Heart left ventricle (tissue), 16 donors: ENCODE measurements around the gene TCL1A. TPM values are rescaled to one million over a fixed set of nuclear protein-coding genes. Genes with fewer than 3 reads are reported as not detected.

Experiments
- ATAC-seq, 4 donors: fragments of 200-7000 bp; cut with Tn5 transposase; one replicate each; pipeline ENCODE4 v1.9.1; 2020 to 2022; ENCODE audit warnings: moderate library complexity in 4 of 4, mild to moderate bottlenecking in 3 of 4, moderate number of reproducible peaks in 1 of 4
- DNase-seq, 5 donors: peaks; one replicate each; pipeline ENCODE4 v3.0.0-alpha.2; 2020
- H3K27ac ChIP-seq, 12 donors: fragments of 200-600 bp; sonication (generic) in 4 of 12; one replicate each; pipeline versions ENCODE4 v1.5.0 to v1.8.0; 2016 to 2022; ENCODE audit warnings: mild to moderate bottlenecking in 2 of 12
- H3K27me3 ChIP-seq, 9 donors: fragments of 200-600 bp; sonication (generic) in 2 of 9; one replicate each; pipeline versions ENCODE4 v1.5.1 to v1.8.0; 2016 to 2022; ENCODE audit warnings: mild to moderate bottlenecking in 3 of 9
- H3K36me3 ChIP-seq, 9 donors: fragments of 200-600 bp; sonication (generic) in 2 of 9; one replicate each; pipeline versions ENCODE4 v1.5.0 to v1.8.0; 2018 to 2022; ENCODE audit warnings: mild to moderate bottlenecking in 2 of 9
- H3K4me1 ChIP-seq, 12 donors: fragments of 200-600 bp; sonication (generic) in 4 of 12; one replicate each; pipeline versions ENCODE4 v1.5.0 to v1.8.0; 2016 to 2022; ENCODE audit warnings: mild to moderate bottlenecking in 3 of 12
- H3K4me3 ChIP-seq, 12 donors: fragments of 200-600 bp; sonication (generic) in 4 of 12; one replicate each; pipeline versions ENCODE4 v1.5.0 to v1.8.0; 2017 to 2022; ENCODE audit warnings: mild to moderate bottlenecking in 9 of 12, moderate library complexity in 4 of 12
- H3K9me3 ChIP-seq, 12 donors: fragments of 200-600 bp; sonication (generic) in 4 of 12; one replicate each; pipeline versions ENCODE4 v1.5.0 to v1.8.0; 2016 to 2022; ENCODE audit warnings: mild to moderate bottlenecking in 1 of 12
- CTCF ChIP-seq, 12 donors: fragments of 200-600 bp; sonication (generic) in 4 of 12; IDR thresholded peaks; one replicate each; pipeline versions ENCODE4 v1.5.0 to v1.8.0; 2018 to 2022; ENCODE audit warnings: antibody characterized with exemption in 12 of 12, mild to moderate bottlenecking in 5 of 12
- POLR2A ChIP-seq, 2 donors: fragments of 450-650 bp; IDR thresholded peaks; one replicate each; pipeline ENCODE4 v1.6.1; 2017; ENCODE audit warnings: antibody characterized with exemption in 2 of 2, mild to moderate bottlenecking in 2 of 2, moderate library complexity in 2 of 2
- WGBS, 4 donors: extraction: QIAGEN DNeasy Blood & Tissue Kit in 2 of 4; methylation state at CpG; one replicate each; pipeline versions ENCODE4 v1.1.5 to v1.1.7; 2013 to 2018; 5-methylcytosine and 5-hydroxymethylcytosine counted together
- intact Hi-C, 10 donors: fragments of 100-400 bp; cut with DNase I; formaldehyde crosslinking; loops; one replicate each; pipeline versions ENCODE4 v1.11.1 to v1.14.2; 2022
- polyA plus RNA-seq, 2 donors: library from polyadenylated mRNA; stranded (reverse); fragments of 200-250 nt; gene quantifications; one replicate each; pipeline ENCODE4 v1.2.3, GENCODE V29; 2013
- total RNA-seq, 9 donors: library from RNA; depleted of rRNA in 2 of 9; stranded (reverse); fragments of >200 nt in 2 of 9; fragmentation: NEBNext Ultra II Directional in 3 of 9; extraction: Animal tissue kit (Norgen Biotek cat#: 25700) in 3 of 9; gene quantifications; one replicate each; pipeline versions ENCODE4 v1.1.0 to v1.2.4, GENCODE V29; 2016 to 2023
- donor health status: ischemic (EF 13 %, LVEDD 7.1; RV severe dilation, severe dysfunction).
- donor health status: healthy with polysubstance abuse.
- donor health status: DM: no; HTN: yes; CAD: no.
- donor health status: DM: no; HTN: no; CAD: no.
- donor health status: ischemic (EF 25% LVEDD 6.9; RV normal size, moderate dysfunction).
- donor health status: ischemic (EF 25% LVEDD 5.7; RV mildly dilated, moderate dysfunction).
- donor health status: healthy.
- donor health status: DM: yes; HTN: yes; CAD: no.
- donor health status: ischemic (EF 35%, LVEDD 5.7; RV mildly dilated, moderate dysfunction).
- donor health status: nonischemic (EF 11% LVEDD 7.7; RV severe dilation, severe dysfunction).
- donor health status: DM: yes; HTN: yes; CAD: no.
- donor health status: PGD.
- donor health status: ischemic (EF 29% LVEDD 5.4; RV normal size, mild dysfunction).
- donor health status: nonischemic (EF 23%, LVEDD 6.1; RV moderate dilation, normal function).

The TCL1A gene
- total and polyA plus RNA-seq, 11 donors = 0.26 TPM; not detected in 10

GRCh38 chr14:95660651-95661515, 53.0 kb downstream of the TCL1A start:
- TF ChIP-seq POLR2A (IDR thresholded peaks at IDR 0.05) (no peak), CTCF (IDR thresholded peaks at IDR 0.05) (no peak)
- H3K27me3 ChIP-seq = peaks cover 0 to 38% (median 6%) of the 10 kb centered on the region in 9 donors
- DNase-seq (no peak), ATAC-seq (no peak)
- H3K36me3 ChIP-seq = no peaks in the 10 kb centered on the region
- H3K4me1 ChIP-seq = peaks cover 0 to 6% (median 0%) of the 10 kb centered on the region in 12 donors
- H3K27ac ChIP-seq = no peak overlapping the region
- WGBS, 4 donors = 27 to 35% (median 33%) methylated on average over 13 of the region's 13 CpGs
- intact Hi-C loops = no loop called here
- no peaks in the 10 kb centered on the region for H3K9me3 ChIP-seq
- no peak overlapping the region for H3K4me3 ChIP-seq

- Histone ChIP-seq H3K4me3 (no peak overlapping the region), H3K27ac (no peak overlapping the region), H3K27me3 (peaks cover 0 to 38% (median 6%) of the 10 kb centered on the region in 9 donors), H3K36me3 (no peaks in the 10 kb centered on the region), H3K4me1 (peaks cover 0 to 6% (median 0%) of the 10 kb centered on the region in 12 donors), H3K9me3 (no peaks in the 10 kb centered on the region)
- TF ChIP-seq POLR2A (IDR thresholded peaks at IDR 0.05) (no peak), CTCF (IDR thresholded peaks at IDR 0.05) (no peak)
- intact Hi-C loops = no loop called here
- no peak for DNase-seq
- no peak for ATAC-seq
- WGBS, 4 donors = 43 to 52% (median 44%) methylated on average over 5 of the region's 5 CpGs
Measured at GRCh38 chr14:95659990-95660385, 53.9 kb downstream of the TCL1A start.

Other genes starting within 250 kb of the TCL1A start
- gene SYNE3, start 197.5 kb downstream of the TCL1A start, total RNA-seq = 10 to 100 TPM in 5 of 9 donors, 1 to 10 TPM in 4; 6.2 to 16.9 (median 10.3) TPM
- gene SYNE3, start 197.5 kb downstream of the TCL1A start, polyA plus RNA-seq = 1 to 10 TPM; 3.1 to 3.9 TPM
- gene GLRX5, start 179.1 kb downstream of the TCL1A start, total RNA-seq = 100 to 1,000 TPM in 1 of 9 donors, 10 to 100 TPM in 8; 60.8 to 113 (median 78.5) TPM
- 10 to 100 TPM; 64.4 to 98.3 TPM for gene GLRX5, start 179.1 kb downstream of the TCL1A start, polyA plus RNA-seq
- gene TCL1B, start 27.7 kb downstream of the TCL1A start, total RNA-seq = not detected
- gene TCL1B, start 27.7 kb downstream of the TCL1A start, polyA plus RNA-seq = not detected
- gene TUNAR, start 162.7 kb upstream of the TCL1A start, total RNA-seq = not detected
- not detected for gene TUNAR, start 162.7 kb upstream of the TCL1A start, polyA plus RNA-seq